Upper lobe of left lung (tissue), 6 donors: ENCODE data around the gene VPS26B. TPM values are rescaled to one million over a fixed set of nuclear protein-coding genes. Genes with fewer than 3 reads are reported as not detected.

Experiments used
- ATAC-seq, 2 donors: fragments of 200-7000 bp; cut with Tn5 transposase; one replicate each; pipeline ENCODE4 v1.9.1; 2022; ENCODE audit warnings: mild to moderate bottlenecking in 2 of 2, moderate library complexity in 2 of 2; ENCODE audit not compliant: low FRiP score in 2 of 2
- DNase-seq, 2 donors: peaks; one replicate each; pipeline ENCODE4 v3.0.0-alpha.2; 2019 to 2020
- H3K27ac ChIP-seq, 4 donors: fragments of 200-600 bp; sonication (generic); one replicate each; pipeline ENCODE4 v1.5.1; 2016 to 2019
- H3K27me3 ChIP-seq, 4 donors: fragments of 200-600 bp; sonication (generic); one replicate each; pipeline ENCODE4 v1.5.1; 2017 to 2019
- H3K36me3 ChIP-seq, 4 donors: fragments of 200-600 bp; sonication (generic); one replicate each; pipeline ENCODE4 v1.5.1; 2016 to 2019
- H3K4me1 ChIP-seq, 4 donors: fragments of 200-600 bp; sonication (generic); one replicate each; pipeline ENCODE4 v1.5.1; 2018 to 2019
- H3K4me3 ChIP-seq, 4 donors: fragments of 200-600 bp; sonication (generic); one replicate each; pipeline ENCODE4 v1.5.1; 2017 to 2019; ENCODE audit warnings: mild to moderate bottlenecking in 2 of 4, moderate library complexity in 1 of 4
- H3K9me3 ChIP-seq, 4 donors: fragments of 200-600 bp; sonication (generic); one replicate each; pipeline ENCODE4 v1.5.1; 2018 to 2019
- EP300 ChIP-seq, 4 donors: sonication (generic); formaldehyde crosslinking; IDR thresholded peaks; one replicate each; pipeline ENCODE4 v1.5.1; 2017; ENCODE audit warnings: antibody characterized with exemption in 4 of 4, control low read depth in 2 of 4
- POLR2A ChIP-seq, 4 donors: fragments of 450-650 bp; IDR thresholded peaks; one replicate each; pipeline ENCODE4 v1.5.1; 2016 to 2017; ENCODE audit warnings: antibody characterized with exemption in 4 of 4, mild to moderate bottlenecking in 2 of 4
- POLR2AphosphoS5 ChIP-seq, 2 donors: sonication (generic); formaldehyde crosslinking; IDR thresholded peaks; one replicate each; pipeline ENCODE4 v1.5.1; 2017; ENCODE audit warnings: antibody characterized with exemption in 2 of 2
- WGBS, 2 donors: methylation state at CpG; one replicate each; pipeline ENCODE4 v1.1.5; 2017 to 2018; 5-methylcytosine and 5-hydroxymethylcytosine counted together
- total RNA-seq, 6 donors: library from RNA; depleted of rRNA in 4 of 6; stranded (reverse); fragments of >200 nt in 4 of 6; gene quantifications; one replicate each; pipeline versions ENCODE4 v1.1.0 to v1.2.1, GENCODE V29; 2016 to 2021
- TF ChIP-seq, protein P1 (sequence below), 6 experiments: fragments of 450-650 bp in 4 of 6; fragments of 200-600 bp in 2 of 6; sonication (generic) in 2 of 6; IDR thresholded peaks; one replicate each; pipeline ENCODE4 v1.5.1; 2016 to 2019; ENCODE audit warnings: antibody characterized with exemption in 6 of 6
- donor health status: DM: no; HTN: no; CAD: no; lungs with moderate emphysema.
- donor health status: DM: no; HTN: yes; CAD: no; lungs with severe emphysema.

Gene VPS26B
- total RNA-seq, 6 donors from 2014 or later, result 27.2 to 42.6 (median 35.8) TPM

DNA sequence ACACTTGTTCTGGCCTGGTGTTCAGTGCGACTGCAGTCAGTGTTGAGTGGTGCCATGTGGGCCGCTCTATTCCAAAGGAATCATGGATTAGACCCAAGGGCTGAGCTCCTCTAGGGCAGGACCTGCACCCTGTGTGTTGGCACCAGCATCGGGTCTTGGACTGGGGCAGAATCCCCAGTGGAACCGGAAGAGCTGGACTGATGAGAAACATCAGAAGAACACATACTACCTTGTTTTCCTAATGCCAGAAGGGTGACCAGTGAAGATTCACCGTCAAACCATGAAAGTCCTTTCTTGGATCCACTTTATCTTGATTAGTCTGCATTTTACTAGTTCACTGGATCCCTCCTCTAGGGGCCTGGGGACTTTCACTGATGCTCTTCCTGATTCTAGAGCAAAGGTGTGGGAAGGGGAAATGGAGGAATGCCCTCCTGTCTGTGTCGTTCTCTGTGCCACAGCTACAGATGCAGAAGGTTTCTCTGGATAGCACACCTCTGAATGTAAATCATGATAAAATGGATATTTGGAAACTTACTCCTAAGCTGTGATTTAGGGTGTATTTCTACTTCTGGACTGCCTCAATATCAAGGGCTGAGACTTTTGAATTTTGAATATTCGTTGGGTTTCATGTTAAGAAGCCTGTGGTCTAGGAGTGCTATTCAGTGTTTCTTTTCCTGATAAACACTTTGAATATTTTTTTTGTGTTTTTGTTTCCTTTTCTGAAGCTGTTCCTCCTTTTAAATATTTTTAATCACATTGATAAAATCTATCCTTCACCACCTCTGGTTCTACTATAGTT, 40.7 kb downstream of the VPS26B start:
- Histone ChIP-seq H3K27ac (no peak overlapping the region), H3K27me3 (no peaks in the 10 kb centered on the region), H3K36me3 (peaks cover 8 to 50% (median 33%) of the 10 kb centered on the region in 4 donors), H3K4me1 (peaks cover 13 to 21% (median 16%) of the 10 kb centered on the region in 4 donors), H3K4me3 (no peak overlapping the region), H3K9me3 (no peaks in the 10 kb centered on the region)
- TF ChIP-seq EP300 (IDR thresholded peaks at IDR 0.05) (no peak), POLR2AphosphoS5 (IDR thresholded peaks at IDR 0.05) (no peak), POLR2A (IDR thresholded peaks at IDR 0.05) (no peak)
- TF ChIP-seq, protein P1, sequence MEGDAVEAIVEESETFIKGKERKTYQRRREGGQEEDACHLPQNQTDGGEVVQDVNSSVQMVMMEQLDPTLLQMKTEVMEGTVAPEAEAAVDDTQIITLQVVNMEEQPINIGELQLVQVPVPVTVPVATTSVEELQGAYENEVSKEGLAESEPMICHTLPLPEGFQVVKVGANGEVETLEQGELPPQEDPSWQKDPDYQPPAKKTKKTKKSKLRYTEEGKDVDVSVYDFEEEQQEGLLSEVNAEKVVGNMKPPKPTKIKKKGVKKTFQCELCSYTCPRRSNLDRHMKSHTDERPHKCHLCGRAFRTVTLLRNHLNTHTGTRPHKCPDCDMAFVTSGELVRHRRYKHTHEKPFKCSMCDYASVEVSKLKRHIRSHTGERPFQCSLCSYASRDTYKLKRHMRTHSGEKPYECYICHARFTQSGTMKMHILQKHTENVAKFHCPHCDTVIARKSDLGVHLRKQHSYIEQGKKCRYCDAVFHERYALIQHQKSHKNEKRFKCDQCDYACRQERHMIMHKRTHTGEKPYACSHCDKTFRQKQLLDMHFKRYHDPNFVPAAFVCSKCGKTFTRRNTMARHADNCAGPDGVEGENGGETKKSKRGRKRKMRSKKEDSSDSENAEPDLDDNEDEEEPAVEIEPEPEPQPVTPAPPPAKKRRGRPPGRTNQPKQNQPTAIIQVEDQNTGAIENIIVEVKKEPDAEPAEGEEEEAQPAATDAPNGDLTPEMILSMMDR (IDR thresholded peaks at IDR 0.05), result no peak
- no peak for DNase-seq
- ATAC-seq, result no peak
- WGBS, 2 donors, result 91 to 92% methylated on average over 6 to 7 of the region's 7 CpGs

DNA sequence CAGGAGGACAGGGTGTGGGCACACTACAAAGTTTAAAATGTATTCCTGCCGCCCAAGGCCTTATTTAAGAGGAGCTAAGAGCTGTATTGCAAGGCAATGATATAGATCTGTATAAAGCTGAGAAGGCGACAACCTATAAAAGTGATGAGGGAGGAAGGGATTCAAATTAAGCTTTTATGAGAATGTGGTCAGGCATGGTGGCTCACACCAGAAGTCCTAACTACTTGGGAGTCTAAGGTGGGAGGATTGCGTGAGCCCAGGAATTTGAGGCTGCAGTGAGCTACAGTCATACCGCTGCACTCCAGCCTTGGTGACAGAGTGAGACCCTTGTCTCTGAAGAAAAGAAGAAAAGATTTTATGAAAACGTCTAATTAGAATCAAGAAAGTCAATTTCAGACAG, 42.0 kb downstream of the VPS26B start:
- peak overlapping the region in 1 of 4 donors; percentile 54 for H3K27ac ChIP-seq
- DNase-seq (no peak), ATAC-seq (peak; percentile 15 to 35)
- WGBS, 2 donors, result 72 to 78% methylated on average over 5 of the region's 5 CpGs
- peaks cover 0 to 37% (median 26%) of the 10 kb centered on the region in 4 donors for H3K36me3 ChIP-seq
- H3K9me3 ChIP-seq, result no peaks in the 10 kb centered on the region
- no peak overlapping the region for H3K4me3 ChIP-seq
- no peak for TF ChIP-seq POLR2AphosphoS5 (IDR thresholded peaks at IDR 0.05)
- no peak for TF ChIP-seq POLR2A (IDR thresholded peaks at IDR 0.05)
- TF ChIP-seq EP300 (IDR thresholded peaks at IDR 0.05), result no peak
- TF ChIP-seq, protein P1 (IDR thresholded peaks at IDR 0.05), result no peak
- H3K4me1 ChIP-seq, result peaks cover 13 to 21% (median 16%) of the 10 kb centered on the region in 4 donors
- H3K27me3 ChIP-seq, result no peaks in the 10 kb centered on the region

DNA sequence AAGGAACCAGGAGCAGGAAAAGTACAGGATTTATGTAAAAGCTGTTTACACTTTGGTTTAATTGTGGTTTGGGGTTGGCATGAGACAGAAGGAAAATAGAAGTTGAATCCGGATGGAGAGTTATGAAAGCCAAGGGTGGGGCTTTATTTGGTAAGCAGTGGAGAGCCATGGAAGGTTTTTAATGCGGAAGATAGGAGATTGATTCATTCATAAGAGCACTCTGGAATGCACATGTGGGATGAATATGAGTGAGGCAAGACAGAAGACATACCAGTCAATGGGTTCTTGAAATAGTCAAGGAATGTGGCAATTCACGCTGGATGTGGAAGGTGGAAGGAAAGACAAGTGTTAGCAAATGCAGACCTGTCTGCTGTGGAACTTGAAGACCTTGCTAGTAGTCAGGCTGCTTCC, 42.4 kb downstream of the VPS26B start:
- 22 to 29% methylated on average over 3 of the region's 3 CpGs for WGBS, 2 donors
- DNase-seq (no peak), ATAC-seq (peak; percentile 89 to 90)
- Histone ChIP-seq H3K4me3 (no peak overlapping the region), H3K9me3 (no peaks in the 10 kb centered on the region), H3K4me1 (peaks cover 13 to 21% (median 16%) of the 10 kb centered on the region in 4 donors), H3K27ac (peak overlapping the region in 1 of 4 donors; percentile 54), H3K27me3 (no peaks in the 10 kb centered on the region), H3K36me3 (peaks cover 0 to 33% (median 23%) of the 10 kb centered on the region in 4 donors)
- TF ChIP-seq POLR2AphosphoS5 (IDR thresholded peaks at IDR 0.05) (peak in 1 of 2 donors; percentile 46), POLR2A (IDR thresholded peaks at IDR 0.05) (no peak)

DNA sequence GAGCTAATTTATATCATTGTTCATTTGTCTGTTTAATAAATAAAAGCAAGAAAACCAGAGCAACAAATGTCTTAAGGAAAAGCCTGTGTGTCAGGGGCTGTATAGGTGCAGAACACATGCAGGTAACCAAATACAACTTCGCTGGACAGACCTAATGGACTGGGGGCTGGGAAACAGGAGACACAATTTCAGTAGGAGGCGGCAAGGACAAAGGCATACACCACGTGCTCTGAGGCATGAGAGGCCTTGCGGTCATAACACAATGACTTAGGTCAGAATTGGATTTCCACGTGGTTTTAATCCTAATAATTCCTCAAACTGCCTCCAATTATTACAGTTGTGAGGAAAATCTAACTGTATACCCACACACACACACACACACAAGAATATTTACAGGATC, 43.0 kb downstream of the VPS26B start:
- ATAC-seq (no peak), DNase-seq (no peak)
- 79 to 81% methylated on average over 5 of the region's 5 CpGs for WGBS, 2 donors
- H3K9me3 ChIP-seq, result no peaks in the 10 kb centered on the region
- H3K27me3 ChIP-seq, result no peaks in the 10 kb centered on the region
- no peak overlapping the region for H3K27ac ChIP-seq
- H3K4me3 ChIP-seq, result no peak overlapping the region
- H3K36me3 ChIP-seq, result peaks cover 0 to 27% (median 17%) of the 10 kb centered on the region in 4 donors
- peaks cover 13 to 21% (median 16%) of the 10 kb centered on the region in 4 donors for H3K4me1 ChIP-seq
- TF ChIP-seq, protein P1 (IDR thresholded peaks at IDR 0.05), result no peak
- TF ChIP-seq POLR2AphosphoS5 (IDR thresholded peaks at IDR 0.05) (no peak), EP300 (IDR thresholded peaks at IDR 0.05) (no peak), POLR2A (IDR thresholded peaks at IDR 0.05) (no peak)

DNA sequence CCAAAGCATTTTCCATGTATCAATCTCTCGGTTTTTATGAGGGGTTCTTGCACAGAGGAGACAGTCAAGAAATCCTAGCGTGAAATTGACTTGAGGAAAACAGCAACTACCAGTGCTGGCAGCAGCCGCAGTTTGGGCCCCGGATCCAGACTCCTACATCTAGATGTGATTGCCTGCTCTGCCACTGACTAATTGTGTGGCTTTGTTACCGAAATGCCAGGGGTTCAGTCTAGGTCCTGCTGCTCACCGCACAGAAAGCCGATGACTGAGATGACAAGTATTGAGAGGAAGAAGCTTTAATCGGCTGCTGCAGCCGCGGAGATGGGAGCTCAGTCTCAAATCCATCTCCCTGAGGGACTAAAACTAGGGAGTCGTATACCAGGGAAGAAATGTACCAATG, 43.5 kb downstream of the VPS26B start:
- DNase-seq (no peak), ATAC-seq (no peak)
- H3K4me3 ChIP-seq, result no peak overlapping the region
- peaks cover 13 to 21% (median 16%) of the 10 kb centered on the region in 4 donors for H3K4me1 ChIP-seq
- peaks cover 0 to 22% (median 13%) of the 10 kb centered on the region in 4 donors for H3K36me3 ChIP-seq
- no peak overlapping the region for H3K27ac ChIP-seq
- peaks cover 0 to 2% (median under 1%) of the 10 kb centered on the region in 4 donors for H3K27me3 ChIP-seq
- WGBS, 2 donors, result 94% methylated on average over 11 of the region's 11 CpGs
- no peaks in the 10 kb centered on the region for H3K9me3 ChIP-seq
- TF ChIP-seq EP300 (IDR thresholded peaks at IDR 0.05) (no peak), POLR2A (IDR thresholded peaks at IDR 0.05) (no peak), POLR2AphosphoS5 (IDR thresholded peaks at IDR 0.05) (no peak)
- TF ChIP-seq, protein P1 (IDR thresholded peaks at IDR 0.05), result no peak
